AG10803 (cell line): Measurements from ENCODE around the gene EFS.
"Not testable (repeated sequence)": the region's sequence is repeated elsewhere in the genome, so short reads cannot be mapped to it uniquely, and the experiment has no call there.

Experiments used
- DNase-seq: peaks from one replicate; pipeline ENCODE4 v3.0.0; 2010; ENCODE audit warnings: low read depth
- H3K4me3 ChIP-seq: 2 replicates; pipeline ENCODE4 v1.5.1; 2011; ENCODE audit warnings: mild to moderate bottlenecking, low read length, control low read depth
- TF ChIP-seq, protein P1 (sequence below): conservative IDR thresholded peaks from 2 replicates; pipeline ENCODE4 v1.5.1; 2011; ENCODE audit warnings: mild to moderate bottlenecking, low read length, control low read depth, inconsistent platforms

Gene EFS

DNA sequence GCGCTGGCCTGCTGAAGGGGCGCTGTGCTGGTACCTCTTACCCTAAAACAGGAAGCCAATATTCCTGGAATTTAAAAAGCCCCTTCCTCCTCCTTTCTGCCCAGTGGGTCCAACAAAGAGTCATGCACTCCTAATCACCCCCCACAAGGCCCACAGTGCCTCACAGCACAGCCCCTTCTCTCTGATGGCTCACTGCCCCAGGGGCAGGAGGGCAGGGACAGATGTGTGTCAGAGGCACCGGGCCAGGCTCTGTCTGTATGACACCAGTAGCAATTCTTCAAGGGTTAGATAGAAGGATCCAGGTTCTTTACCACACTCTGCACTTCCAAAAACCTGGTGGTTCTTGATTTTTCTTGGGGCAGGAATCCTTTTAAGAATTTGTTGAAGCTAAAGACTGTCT is 34.2 kb upstream of the EFS start:
- no peak for DNase-seq
- TF ChIP-seq, protein P1, sequence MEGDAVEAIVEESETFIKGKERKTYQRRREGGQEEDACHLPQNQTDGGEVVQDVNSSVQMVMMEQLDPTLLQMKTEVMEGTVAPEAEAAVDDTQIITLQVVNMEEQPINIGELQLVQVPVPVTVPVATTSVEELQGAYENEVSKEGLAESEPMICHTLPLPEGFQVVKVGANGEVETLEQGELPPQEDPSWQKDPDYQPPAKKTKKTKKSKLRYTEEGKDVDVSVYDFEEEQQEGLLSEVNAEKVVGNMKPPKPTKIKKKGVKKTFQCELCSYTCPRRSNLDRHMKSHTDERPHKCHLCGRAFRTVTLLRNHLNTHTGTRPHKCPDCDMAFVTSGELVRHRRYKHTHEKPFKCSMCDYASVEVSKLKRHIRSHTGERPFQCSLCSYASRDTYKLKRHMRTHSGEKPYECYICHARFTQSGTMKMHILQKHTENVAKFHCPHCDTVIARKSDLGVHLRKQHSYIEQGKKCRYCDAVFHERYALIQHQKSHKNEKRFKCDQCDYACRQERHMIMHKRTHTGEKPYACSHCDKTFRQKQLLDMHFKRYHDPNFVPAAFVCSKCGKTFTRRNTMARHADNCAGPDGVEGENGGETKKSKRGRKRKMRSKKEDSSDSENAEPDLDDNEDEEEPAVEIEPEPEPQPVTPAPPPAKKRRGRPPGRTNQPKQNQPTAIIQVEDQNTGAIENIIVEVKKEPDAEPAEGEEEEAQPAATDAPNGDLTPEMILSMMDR: no peak
- H3K4me3 ChIP-seq: no peak overlapping the region

GRCh38 chr14:23398348-23398747 is 33.4 kb upstream of the EFS start:
- no peak for DNase-seq
- no peak overlapping the region for H3K4me3 ChIP-seq
- TF ChIP-seq, protein P1: no peak

GRCh38 chr14:23396781-23397407 is 31.9 kb upstream of the EFS start:
- DNase-seq: no peak
- TF ChIP-seq, protein P1: no peak
- no peak overlapping the region for H3K4me3 ChIP-seq

GRCh38 chr14:23396126-23396525 is 31.2 kb upstream of the EFS start:
- TF ChIP-seq, protein P1: no peak
- no peak for DNase-seq
- no peak overlapping the region for H3K4me3 ChIP-seq

DNA sequence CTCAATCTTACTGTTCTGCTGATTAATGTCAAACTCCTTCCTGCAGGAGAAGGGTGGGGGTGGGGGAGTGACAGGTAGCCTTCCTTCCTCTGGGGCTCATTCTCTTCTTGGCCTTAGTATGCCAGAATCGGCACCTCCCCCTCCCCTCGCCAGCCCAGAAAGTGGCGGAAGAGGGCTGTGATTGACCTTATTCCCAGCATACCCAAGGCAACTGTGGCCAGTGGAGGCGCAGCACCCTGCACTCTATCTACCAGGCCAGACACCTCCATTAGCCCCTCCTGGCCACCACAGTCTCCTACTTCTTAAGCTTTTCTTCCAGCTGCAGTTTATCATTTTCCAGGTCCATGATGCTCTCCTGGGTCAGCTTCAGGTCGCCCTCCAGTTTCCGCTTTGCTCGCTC is 27.6 kb upstream of the EFS start:
- DNase-seq: no peak
- TF ChIP-seq, protein P1: no peak
- H3K4me3 ChIP-seq: no peak overlapping the region

- not testable (repeated sequence) for H3K4me3 ChIP-seq
Measured at GRCh38 chr14:23389871-23390270, 24.9 kb upstream of the EFS start.

DNA sequence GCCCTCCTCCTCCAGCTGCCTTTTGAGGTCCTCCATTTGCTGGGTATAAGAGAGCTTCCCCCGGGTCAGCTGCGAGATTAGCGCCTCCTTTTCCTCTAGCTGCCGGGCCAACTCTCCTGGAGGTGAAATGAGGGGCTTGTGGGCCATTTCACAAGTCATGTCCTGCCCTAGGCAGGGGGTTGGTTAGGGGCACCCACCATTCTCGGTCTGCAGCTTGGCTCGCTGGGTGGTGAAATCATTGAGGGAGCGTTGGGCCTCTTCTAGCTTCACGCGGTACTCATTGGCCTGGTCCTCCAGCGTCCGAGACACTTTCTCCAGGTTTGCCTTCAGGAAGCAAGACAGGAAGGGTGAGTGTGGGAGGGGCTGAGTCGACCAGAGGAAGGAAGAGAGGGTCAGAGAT is 24.4 kb upstream of the EFS start:
- TF ChIP-seq, protein P1: no peak
- no peak for DNase-seq
- no peak overlapping the region for H3K4me3 ChIP-seq

More at GRCh38 chr14:23389871-23390270, 24.9 kb upstream of the EFS start:
- not testable (repeated sequence) for DNase-seq

- DNase-seq: no peak
Measured at GRCh38 chr14:23388996-23389395, 24.0 kb upstream of the EFS start.

More at GRCh38 chr14:23388996-23389395, 24.0 kb upstream of the EFS start:
- H3K4me3 ChIP-seq: no peak overlapping the region
- TF ChIP-seq, protein P1: no peak
